PC-3 (cell line): Measurements from ENCODE around the gene NDUFAF2. TPM values are rescaled to one million over a fixed set of nuclear protein-coding genes. Genes with fewer than 3 reads are reported as not detected.

Experiments
- ATAC-seq: fragments of 200-7000 bp; cut with Tn5 transposase; 2 replicates; pipeline ENCODE4 v1.9.1; 2020; ENCODE audit warnings: mild to moderate bottlenecking, moderate library complexity
- BruUV-seq: library from RNA; stranded (reverse); fragments of 400-500 nt; replicated peaks from 2 replicates; lab custom pipeline; 2021; lab: Mats Ljungman, UMichigan
- CTCF ChIA-PET: fragments of 300-600 bp; sonication (Branson Sonifier 250); formaldehyde crosslinking; loops from one replicate; lab custom pipeline; 2022; ENCODE audit warnings: antibody characterized with exemption; lab: Charles Lee
- POLR2A ChIA-PET: fragments of 300-600 bp; sonication (Branson Sonifier 250); formaldehyde crosslinking; loops from one replicate; lab custom pipeline; 2022; ENCODE audit warnings: antibody characterized with exemption; ENCODE audit not compliant: unreplicated experiment; lab: Charles Lee
- DNase-seq: peaks from one replicate; pipeline ENCODE4 v3.0.0-alpha.2; 2015
- H2AFZ ChIP-seq: fragments of 300-600 bp; sonication (generic); 2 replicates; pipeline ENCODE4 v1.6.0; 2016; ENCODE audit warnings: antibody characterized with exemption, low read length
- H3F3A ChIP-seq: fragments of 300-600 bp; sonication (generic); one replicate; pipeline ENCODE4 v1.6.0; 2017; ENCODE audit warnings: antibody characterized with exemption, low read length, control low read depth, mild to moderate bottlenecking; ENCODE audit not compliant: unreplicated experiment
- H3K27ac ChIP-seq: fragments of 300-600 bp; sonication (generic); 2 replicates; pipeline ENCODE4 v1.5.1; 2016; ENCODE audit warnings: mild to moderate bottlenecking, low read length
- H3K27me3 ChIP-seq: fragments of 300-600 bp; sonication (generic); 2 replicates; pipeline ENCODE4 v1.6.1; 2016; ENCODE audit warnings: low read length, mixed read lengths
- H3K36me3 ChIP-seq: fragments of 300-600 bp; sonication (generic); 2 replicates; pipeline ENCODE4 v1.6.1; 2016; ENCODE audit warnings: low read depth, mixed run types, low read length, mixed read lengths
- H3K4me1 ChIP-seq: fragments of 300-600 bp; sonication (generic); 2 replicates; pipeline ENCODE4 v1.5.1; 2016; ENCODE audit warnings: low read length; ENCODE audit not compliant: insufficient read depth
- H3K4me2 ChIP-seq: fragments of 300-600 bp; sonication (generic); 2 replicates; pipeline ENCODE4 v1.6.0; 2016; ENCODE audit warnings: low read length
- H3K4me3 ChIP-seq: fragments of 300-600 bp; sonication (generic); 2 replicates; pipeline ENCODE4 v1.5.1; 2016; ENCODE audit warnings: mild to moderate bottlenecking, low read length, mixed read lengths
- H3K79me2 ChIP-seq: fragments of 300-600 bp; sonication (generic); 2 replicates; pipeline ENCODE4 v1.6.1; 2017; ENCODE audit warnings: low read length, mixed read lengths
- H3K9ac ChIP-seq: fragments of 300-600 bp; sonication (generic); 2 replicates; pipeline ENCODE4 v1.6.0; 2016; ENCODE audit warnings: mild to moderate bottlenecking, low read length
- H3K9me2 ChIP-seq: fragments of 300-600 bp; sonication (generic); replicated peaks from 2 replicates; pipeline ENCODE4 v1.6.1; 2016; ENCODE audit warnings: mixed run types, low read length, mixed read lengths
- H3K9me3 ChIP-seq: fragments of 300-600 bp; sonication (generic); 2 replicates; pipeline ENCODE4 v1.6.1; 2016; ENCODE audit warnings: low read length, mixed read lengths
- H4K20me1 ChIP-seq: fragments of 300-600 bp; sonication (generic); 2 replicates; pipeline ENCODE4 v1.6.1; 2016; ENCODE audit warnings: low read length, mixed read lengths
- CTCF ChIP-seq: fragments of 300-600 bp; sonication (generic); conservative IDR thresholded peaks from 2 replicates; pipeline ENCODE4 v1.5.1; 2017; ENCODE audit warnings: antibody characterized with exemption, low read depth, mild to moderate bottlenecking, low read length
- EZH2 ChIP-seq: fragments of 300-600 bp; sonication (generic); IDR thresholded peaks from one replicate; pipeline ENCODE4 v1.6.1; 2017; ENCODE audit warnings: antibody characterized with exemption, mild to moderate bottlenecking, low read length; ENCODE audit not compliant: unreplicated experiment
- EZH2phosphoT487 ChIP-seq: fragments of 300-600 bp; sonication (generic); IDR thresholded peaks from 2 replicates; pipeline ENCODE4 v1.6.1; 2018; ENCODE audit warnings: mild to moderate bottlenecking, antibody characterized with exemption, low read length, borderline replicate concordance
- intact Hi-C: fragments of 100-400 bp; cut with micrococcal nuclease; formaldehyde crosslinking; loops from 2 replicates; pipeline ENCODE4 v1.9.0; 2023
- total RNA-seq: library from RNA; depleted of rRNA; stranded (reverse); fragments of >200 nt; gene quantifications from 2 replicates; pipeline ENCODE4 v1.2.3, GENCODE V29; 2014

The NDUFAF2 gene
- total RNA-seq, 1 experiment from 2014 or later: 41.9 TPM

GRCh38 chr5:61177716-61178115 is 232.7 kb downstream of the NDUFAF2 start:
- intact Hi-C loops: no loop called here

GRCh38 chr5:61178702-61179101 is 233.7 kb downstream of the NDUFAF2 start:
- H3K4me1 ChIP-seq: no peaks in the 10 kb centered on the region
- H3K9me3 ChIP-seq: no peaks in the 10 kb centered on the region
- TF ChIP-seq EZH2phosphoT487 (no peak), CTCF (no peak), EZH2 (no peak)
- no peak overlapping the region for H3K4me2 ChIP-seq
- ChIA-PET POLR2A (no interaction called here), CTCF (no interaction called here)
- intact Hi-C loops: no loop called here
- no peaks in the 10 kb centered on the region for H3F3A ChIP-seq
- no TSS peak for BruUV-seq
- H3K9me2 ChIP-seq: no peaks in the 10 kb centered on the region
- H4K20me1 ChIP-seq: no peaks in the 10 kb centered on the region
- H3K4me3 ChIP-seq: no peak overlapping the region
- H3K9ac ChIP-seq: no peak overlapping the region
- no peaks in the 10 kb centered on the region for H3K36me3 ChIP-seq
- H3K27ac ChIP-seq: no peak overlapping the region
- no peaks in the 10 kb centered on the region for H3K27me3 ChIP-seq
- DNase-seq (no peak), ATAC-seq (no peak)
- H3K79me2 ChIP-seq: no peaks in the 10 kb centered on the region
- H2AFZ ChIP-seq: no peak overlapping the region

More at GRCh38 chr5:61177716-61178115, 232.7 kb downstream of the NDUFAF2 start:
- POLR2A ChIA-PET: no interaction called here
- no peaks in the 10 kb centered on the region for H3K4me1 ChIP-seq
- H4K20me1 ChIP-seq: no peaks in the 10 kb centered on the region
- no peak overlapping the region for H2AFZ ChIP-seq
- no peaks in the 10 kb centered on the region for H3K9me3 ChIP-seq
- TF ChIP-seq EZH2: no peak
- TF ChIP-seq CTCF: no peak
- no peak for TF ChIP-seq EZH2phosphoT487
- BruUV-seq: no TSS peak
- no peaks in the 10 kb centered on the region for H3K36me3 ChIP-seq
- H3F3A ChIP-seq: no peaks in the 10 kb centered on the region
- no peaks in the 10 kb centered on the region for H3K27me3 ChIP-seq
- no peak overlapping the region for H3K4me3 ChIP-seq
- no peaks in the 10 kb centered on the region for H3K79me2 ChIP-seq
- ATAC-seq (no peak), DNase-seq (no peak)
- no peak overlapping the region for H3K27ac ChIP-seq
- CTCF ChIA-PET: no interaction called here
- H3K4me2 ChIP-seq: no peak overlapping the region
- H3K9me2 ChIP-seq: no peaks in the 10 kb centered on the region
- H3K9ac ChIP-seq: no peak overlapping the region

- no peak for DNase-seq
- Histone ChIP-seq H3K27ac (no peak overlapping the region), H3K9me2 (no peaks in the 10 kb centered on the region), H3K4me1 (no peaks in the 10 kb centered on the region; the same call in 1 of the 2 replicates), H3K36me3 (no peaks in the 10 kb centered on the region), H3K4me2 (peak overlapping the region; percentile 86), H4K20me1 (no peaks in the 10 kb centered on the region), H3K79me2 (no peaks in the 10 kb centered on the region), H3K9me3 (no peaks in the 10 kb centered on the region), H3K27me3 (no peaks in the 10 kb centered on the region), H3K4me3 (peak overlapping the region; percentile 61), H3F3A (no peaks in the 10 kb centered on the region), H3K9ac (no peak overlapping the region), H2AFZ (peak overlapping the region; percentile 71)
- intact Hi-C loops: no loop called here
- no peak for TF ChIP-seq EZH2phosphoT487
- ATAC-seq: 0 out of 2 replicates have a peak, but pooled peaks have one; percentile 33
- CTCF ChIA-PET: no interaction called here
- POLR2A ChIA-PET: no interaction called here
- BruUV-seq: no TSS peak
Measured at GRCh38 chr5:61180886-61181285, 235.9 kb downstream of the NDUFAF2 start.
